ENCODE measurements around the gene IP6K3. TPM values are rescaled to one million over a fixed set of nuclear protein-coding genes. Genes with fewer than 3 reads are reported as not detected.

Gene IP6K3
- polyA plus RNA-seq, 1 experiment = 0.75 TPM

DNA sequence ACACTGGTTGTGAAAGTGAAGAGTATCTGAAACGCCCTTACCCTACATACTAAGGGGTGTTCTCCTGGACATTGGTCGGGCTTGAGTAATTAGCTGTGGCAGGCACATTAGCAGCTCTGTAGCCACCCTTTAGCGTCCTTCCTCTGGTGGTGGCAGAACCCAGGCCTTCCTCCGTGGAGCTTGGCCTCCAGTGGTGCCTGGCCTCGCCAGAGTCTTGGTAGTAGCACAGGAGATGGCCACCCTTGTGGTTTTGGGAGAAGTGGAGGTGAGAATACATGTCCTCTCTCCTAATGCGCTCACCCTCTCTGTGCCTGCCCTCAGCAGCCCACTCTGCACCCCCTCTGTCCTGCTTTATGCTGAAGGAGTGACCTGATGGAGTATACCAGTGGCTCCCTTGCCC lies 17.6 kb downstream of the IP6K3 start:
- POLR2A ChIA-PET = no interaction called here
- CTCF ChIA-PET = interaction anchor here (0.7 to 6.3 kb wide), 4 partner anchors 9 to 18 kb away, joined by 3 to 37 read pairs (median 3); partner anchors contain the start of genes IP6K3 and UQCC2
- Histone ChIP-seq H3K36me3 (ENCODE audit: control insufficient read depth, insufficient read depth, low read length) (no peaks in the 10 kb centered on the region), H3K27me3 (ENCODE audit: control insufficient read depth, insufficient read depth, low read length) (peaks cover 10% of the 10 kb centered on the region), H3K4me3 (ENCODE audit: low read depth, low read length) (no peak overlapping the region)
- TF ChIP-seq, protein P1, sequence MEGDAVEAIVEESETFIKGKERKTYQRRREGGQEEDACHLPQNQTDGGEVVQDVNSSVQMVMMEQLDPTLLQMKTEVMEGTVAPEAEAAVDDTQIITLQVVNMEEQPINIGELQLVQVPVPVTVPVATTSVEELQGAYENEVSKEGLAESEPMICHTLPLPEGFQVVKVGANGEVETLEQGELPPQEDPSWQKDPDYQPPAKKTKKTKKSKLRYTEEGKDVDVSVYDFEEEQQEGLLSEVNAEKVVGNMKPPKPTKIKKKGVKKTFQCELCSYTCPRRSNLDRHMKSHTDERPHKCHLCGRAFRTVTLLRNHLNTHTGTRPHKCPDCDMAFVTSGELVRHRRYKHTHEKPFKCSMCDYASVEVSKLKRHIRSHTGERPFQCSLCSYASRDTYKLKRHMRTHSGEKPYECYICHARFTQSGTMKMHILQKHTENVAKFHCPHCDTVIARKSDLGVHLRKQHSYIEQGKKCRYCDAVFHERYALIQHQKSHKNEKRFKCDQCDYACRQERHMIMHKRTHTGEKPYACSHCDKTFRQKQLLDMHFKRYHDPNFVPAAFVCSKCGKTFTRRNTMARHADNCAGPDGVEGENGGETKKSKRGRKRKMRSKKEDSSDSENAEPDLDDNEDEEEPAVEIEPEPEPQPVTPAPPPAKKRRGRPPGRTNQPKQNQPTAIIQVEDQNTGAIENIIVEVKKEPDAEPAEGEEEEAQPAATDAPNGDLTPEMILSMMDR (IDR thresholded peaks at IDR 0.05; ENCODE audit: insufficient read depth, low read depth, low read length) = no peak
- DNase-seq (ENCODE audit: low read depth) = no peak

DNA sequence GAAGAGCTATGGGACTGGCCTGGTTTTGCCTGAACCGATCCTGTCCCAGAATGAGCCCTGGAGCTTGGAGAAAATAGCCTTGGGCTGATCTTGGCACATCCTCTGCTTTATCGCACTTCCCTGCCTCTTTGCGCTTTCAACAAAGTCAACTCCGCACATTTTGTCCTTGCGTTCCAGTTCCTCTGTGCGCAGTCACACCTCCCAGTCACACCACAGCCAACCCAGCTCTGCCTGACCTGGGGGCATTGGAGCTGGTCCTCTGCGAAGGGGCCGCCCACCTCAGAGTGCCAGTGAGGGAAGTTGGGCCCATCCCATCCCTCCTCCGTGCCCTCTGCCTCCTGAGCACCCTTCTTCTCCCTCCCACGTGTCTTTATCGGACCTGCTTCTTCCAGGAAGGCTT lies 18.3 kb downstream of the IP6K3 start:
- H3K4me3 ChIP-seq (ENCODE audit: low read depth, low read length) = no peak overlapping the region
- CTCF ChIA-PET = interaction anchor here (0.7 to 6.3 kb wide), 3 partner anchors 12 to 17 kb away, joined by 3 to 37 read pairs (median 3); partner anchors contain the start of genes IP6K3 and UQCC2
- POLR2A ChIA-PET = no interaction called here

DNA sequence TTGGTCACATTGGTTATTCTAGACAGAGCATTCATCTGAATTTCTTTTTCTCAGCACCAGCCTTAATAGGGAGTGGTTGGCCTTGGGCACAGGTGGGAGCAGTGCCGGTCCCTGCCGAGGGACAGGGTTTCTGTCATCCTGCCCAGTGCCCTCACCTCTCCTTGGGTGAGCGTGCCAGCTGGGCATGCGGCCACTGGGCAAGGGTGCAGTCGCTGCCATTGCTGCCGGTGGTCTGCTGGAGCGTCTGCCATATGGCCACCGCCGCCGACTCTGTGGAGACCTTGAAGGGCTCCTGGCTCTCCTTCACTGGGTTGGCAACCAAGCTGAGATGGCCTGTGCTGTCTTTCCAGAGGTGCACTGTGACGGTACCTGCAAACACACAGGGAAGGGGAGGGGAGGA lies 18.8 kb downstream of the IP6K3 start:
- Histone ChIP-seq H3K36me3 (ENCODE audit: control insufficient read depth, insufficient read depth, low read length) (no peaks in the 10 kb centered on the region), H3K4me3 (ENCODE audit: low read depth, low read length) (no peak overlapping the region), H3K27me3 (ENCODE audit: control insufficient read depth, insufficient read depth, low read length) (peaks cover 14% of the 10 kb centered on the region)
- POLR2A ChIA-PET = no interaction called here
- TF ChIP-seq, protein P1 (IDR thresholded peaks at IDR 0.05; ENCODE audit: insufficient read depth, low read depth, low read length) = no peak
- no peak for DNase-seq (ENCODE audit: low read depth)
- CTCF ChIA-PET = interaction anchor here (0.7 to 6.3 kb wide), 2 partner anchors 17 to 42 kb away, joined by 3 to 37 read pairs; partner anchors contain the start of gene IP6K3

More for the DNA sequence above, 18.3 kb downstream of the IP6K3 start:
- Histone ChIP-seq H3K27me3 (ENCODE audit: control insufficient read depth, insufficient read depth, low read length) (peaks cover 14% of the 10 kb centered on the region), H3K36me3 (ENCODE audit: control insufficient read depth, insufficient read depth, low read length) (no peaks in the 10 kb centered on the region)
- DNase-seq (ENCODE audit: low read depth) = no peak
- TF ChIP-seq, protein P1 (IDR thresholded peaks at IDR 0.05; ENCODE audit: insufficient read depth, low read depth, low read length) = no peak

DNA sequence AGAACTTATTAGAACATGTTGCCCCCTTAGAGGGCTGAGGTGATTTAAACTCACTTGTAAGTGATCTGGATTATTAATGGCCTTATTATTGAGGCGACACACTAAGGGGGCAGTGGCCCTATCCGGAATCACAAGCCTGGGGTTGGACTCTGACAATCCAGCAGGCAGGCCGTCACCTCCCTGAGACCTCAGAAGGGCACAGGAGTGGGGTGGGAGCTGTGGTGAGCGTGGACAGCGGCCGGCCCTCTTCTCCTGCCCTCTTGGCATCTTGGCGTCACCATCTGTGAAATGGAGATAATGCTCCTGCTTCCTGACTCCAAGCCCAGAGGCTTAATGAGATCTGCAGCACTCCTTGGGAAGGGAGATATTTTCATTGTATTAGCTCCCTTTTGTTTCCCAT lies 19.6 kb downstream of the IP6K3 start:
- TF ChIP-seq, protein P1 (IDR thresholded peaks at IDR 0.05; ENCODE audit: insufficient read depth, low read depth, low read length) = no peak
- POLR2A ChIA-PET = no interaction called here
- CTCF ChIA-PET = interaction anchor here (0.7 to 6.3 kb wide), 2 partner anchors 18 to 43 kb away, joined by 3 to 37 read pairs; partner anchors contain the start of gene IP6K3
- Histone ChIP-seq H3K27me3 (ENCODE audit: control insufficient read depth, insufficient read depth, low read length) (peaks cover 15% of the 10 kb centered on the region), H3K4me3 (ENCODE audit: low read depth, low read length) (no peak overlapping the region), H3K36me3 (ENCODE audit: control insufficient read depth, insufficient read depth, low read length) (no peaks in the 10 kb centered on the region)
- DNase-seq (ENCODE audit: low read depth) = no peak

DNA sequence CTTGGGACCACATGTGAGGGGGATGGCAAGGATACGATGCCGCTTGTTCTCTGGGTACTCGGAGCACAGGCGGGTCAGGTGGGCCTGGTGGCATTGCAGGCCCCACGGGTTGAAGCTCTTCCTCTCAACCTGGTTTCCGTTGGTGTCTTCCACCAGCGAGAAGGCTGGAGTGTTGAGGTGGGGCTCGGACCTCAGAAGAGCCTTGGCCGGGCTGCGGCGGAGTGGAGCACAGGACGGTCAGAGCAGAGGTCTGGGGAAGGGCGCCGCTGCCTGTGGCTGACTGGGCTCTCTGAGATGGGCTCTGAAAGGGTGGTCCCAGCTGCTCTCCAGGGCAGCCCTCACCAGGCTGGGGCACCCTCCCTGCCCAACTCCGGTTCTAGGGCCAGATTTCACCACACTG lies 20.0 kb downstream of the IP6K3 start:
- Histone ChIP-seq H3K36me3 (ENCODE audit: control insufficient read depth, insufficient read depth, low read length) (no peaks in the 10 kb centered on the region), H3K27me3 (ENCODE audit: control insufficient read depth, insufficient read depth, low read length) (peaks cover 20% of the 10 kb centered on the region), H3K4me3 (ENCODE audit: low read depth, low read length) (no peak overlapping the region)
- ChIA-PET POLR2A (no interaction called here), CTCF (interaction anchor here (6.3 kb wide), 1 partner anchor 18 kb away, joined by 37 read pairs; the partner anchor contains the start of gene IP6K3)
- TF ChIP-seq, protein P1 (IDR thresholded peaks at IDR 0.05; ENCODE audit: insufficient read depth, low read depth, low read length) = no peak
- DNase-seq (ENCODE audit: low read depth) = no peak

Measured in BJ (cell line).